ENCODE measurements around the gene CD4.

CD4 gene

GRCh38 chr12:6817098-6817497 lies 27.8 kb downstream of the CD4 start:
- no peak for DNase-seq (ENCODE audit: low read depth)

GRCh38 chr12:6817662-6818157 lies 28.4 kb downstream of the CD4 start:
- no peak for DNase-seq (ENCODE audit: low read depth)

DNA sequence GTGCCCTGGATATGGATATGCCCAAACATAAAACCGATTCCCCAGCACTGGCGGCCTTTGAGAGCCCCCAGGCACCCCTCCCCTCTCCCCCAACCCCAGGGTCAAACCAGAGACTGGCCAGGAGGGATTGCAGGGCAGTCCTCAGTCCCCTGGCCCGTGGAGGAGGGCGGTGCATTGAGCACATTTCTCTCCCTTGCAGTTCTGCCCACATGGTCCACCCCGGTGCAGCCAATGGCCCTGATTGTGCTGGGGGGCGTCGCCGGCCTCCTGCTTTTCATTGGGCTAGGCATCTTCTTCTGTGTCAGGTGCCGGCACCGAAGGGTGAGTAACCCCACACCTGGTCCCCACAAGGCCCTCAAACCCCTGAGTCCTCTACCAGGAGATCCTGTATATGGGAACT lies 28.9 kb downstream of the CD4 start:
- no peak for DNase-seq (ENCODE audit: low read depth)

GRCh38 chr12:6818645-6819044 lies 29.3 kb downstream of the CD4 start:
- DNase-seq (ENCODE audit: low read depth): no peak

GRCh38 chr12:6819106-6820030 lies 30.0 kb downstream of the CD4 start:
- no peak for DNase-seq (ENCODE audit: low read depth)

GRCh38 chr12:6820166-6820565 lies 30.8 kb downstream of the CD4 start:
- DNase-seq (ENCODE audit: low read depth): no peak

DNA sequence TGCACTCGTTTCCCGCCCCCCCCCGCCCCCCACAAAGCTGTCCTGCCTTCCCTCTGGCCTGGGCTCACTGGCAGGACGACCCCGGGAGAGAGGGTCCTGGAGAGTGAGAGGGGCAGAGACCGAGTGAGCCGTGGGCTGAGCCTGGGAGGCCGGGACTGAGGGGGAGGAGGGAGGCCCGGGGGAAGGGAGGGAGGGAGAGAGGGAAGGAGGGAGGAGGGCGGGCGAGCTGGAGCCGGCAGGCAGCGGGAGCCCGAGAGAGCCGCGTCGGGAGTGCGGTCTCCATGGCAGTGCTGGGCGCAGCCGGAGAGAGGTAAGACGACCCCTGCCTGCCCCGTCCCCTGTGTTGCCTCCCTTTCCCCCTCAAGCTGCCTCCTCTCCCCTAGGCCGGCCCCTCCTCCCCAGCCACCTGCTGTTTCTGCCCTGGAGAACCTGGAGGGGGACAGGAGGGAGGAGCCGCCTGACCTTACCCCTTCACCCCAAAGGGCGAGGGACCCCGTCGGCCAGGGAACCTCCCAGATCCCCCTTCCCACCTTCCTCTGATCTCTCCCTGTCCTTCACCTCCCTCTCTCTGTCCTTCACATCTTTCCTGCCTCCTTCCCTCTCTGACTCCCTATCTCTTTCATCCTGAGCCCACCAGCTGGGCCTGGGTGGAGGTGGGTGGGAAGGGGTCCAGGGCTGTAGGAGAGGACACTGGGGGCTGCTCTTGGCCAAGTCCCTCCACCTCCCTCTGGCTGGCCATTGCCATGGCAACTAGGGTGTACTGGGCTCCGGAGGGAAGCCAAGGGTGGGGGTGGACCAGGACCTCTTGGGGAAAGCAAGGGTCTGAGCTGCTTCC lies 32.5 kb downstream of the CD4 start, which contains the start of gene GPR162:
Gene GPR162, plus strand, starts transcription at position 231 of the 835 bp plus-strand sequence. CDS start 2,078 bp downstream, outside the sequence.
- no peak for DNase-seq (ENCODE audit: low read depth)

DNA sequence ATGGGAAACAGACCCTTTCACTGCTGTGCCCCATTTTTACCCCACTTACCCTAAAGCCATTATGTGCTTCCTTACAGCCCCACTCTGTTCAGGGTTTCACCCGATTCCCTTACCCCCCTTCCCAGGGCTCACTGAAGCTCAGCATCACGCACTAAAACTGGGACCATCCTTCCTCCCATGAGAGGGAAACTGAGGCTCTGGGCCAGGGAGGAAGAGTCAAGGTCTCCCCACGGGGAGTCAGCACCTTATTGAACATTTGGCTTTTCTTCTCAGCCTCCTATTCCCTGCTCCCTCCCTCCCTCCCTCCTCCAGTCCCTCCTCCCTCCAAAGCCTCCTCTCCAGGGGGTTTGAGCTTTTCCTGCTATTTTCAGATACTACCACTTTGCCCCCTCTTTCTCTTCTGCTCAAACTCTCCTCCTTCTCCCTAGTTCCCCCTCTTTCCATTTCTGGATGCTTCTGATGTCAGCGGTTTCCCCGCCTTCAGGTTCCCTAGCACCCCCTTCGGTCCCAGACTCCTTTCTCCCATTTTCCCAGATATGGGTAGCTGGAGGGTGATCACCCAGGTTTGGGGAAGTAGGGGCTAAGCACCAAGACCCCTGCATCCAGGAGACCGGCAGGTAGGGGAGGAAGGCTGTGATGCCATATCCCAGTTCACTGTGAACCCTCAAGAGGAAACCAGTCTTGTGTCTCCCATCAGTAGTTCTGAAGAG lies 33.3 kb downstream of the CD4 start:
- DNase-seq (ENCODE audit: low read depth): no peak

DNA sequence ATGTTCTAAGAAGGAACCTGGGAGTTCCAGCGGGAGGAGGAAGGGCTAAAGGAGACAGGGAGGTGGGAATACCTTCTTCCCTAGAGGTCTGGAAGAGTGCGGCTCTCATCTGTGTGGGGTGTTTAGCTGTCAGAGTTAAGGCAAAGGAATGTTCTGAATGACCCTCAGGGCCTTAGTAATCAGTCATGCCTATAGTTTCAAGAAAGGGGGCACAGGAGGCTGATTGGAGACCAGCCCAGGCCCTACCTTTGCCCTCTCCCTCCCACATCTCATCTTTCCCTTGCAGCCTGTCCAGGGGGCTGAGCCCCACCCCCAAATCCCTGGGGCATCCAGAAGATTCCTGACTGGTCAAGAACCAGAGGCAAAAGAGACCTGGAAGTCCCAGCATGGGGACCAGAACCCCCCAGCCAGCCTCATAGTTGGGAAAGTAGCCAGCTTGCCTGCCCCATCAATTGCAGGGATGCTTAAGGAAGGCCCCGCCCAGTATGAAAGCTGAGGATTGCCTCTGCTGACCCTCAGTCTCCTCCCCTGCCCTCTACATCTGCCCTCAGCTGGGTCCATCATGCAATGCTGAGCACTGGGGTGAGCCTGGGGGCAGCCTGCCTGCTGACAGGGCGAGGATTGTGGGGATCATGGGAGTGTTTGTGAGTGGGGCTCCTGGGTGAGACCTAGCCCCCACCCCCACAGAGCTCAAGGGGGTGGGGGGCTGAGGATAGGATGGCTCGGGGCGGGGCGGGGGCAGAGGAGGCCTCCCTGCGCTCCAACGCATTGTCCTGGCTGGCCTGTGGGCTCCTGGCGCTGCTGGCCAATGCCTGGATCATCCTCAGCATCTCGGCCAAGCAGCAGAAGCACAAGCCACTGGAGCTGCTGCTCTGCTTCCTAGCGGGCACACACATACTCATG lies 34.1 kb downstream of the CD4 start:
- DNase-seq (ENCODE audit: low read depth): no peak

GRCh38 chr12:6824085-6824775 lies 34.9 kb downstream of the CD4 start:
- no peak for DNase-seq (ENCODE audit: low read depth)

- DNase-seq (ENCODE audit: low read depth): no peak
Observed at GRCh38 chr12:6824901-6825381, 35.6 kb downstream of the CD4 start.

GRCh38 chr12:6825398-6826124 lies 36.2 kb downstream of the CD4 start:
- DNase-seq (ENCODE audit: low read depth): peak; percentile 69

DNA sequence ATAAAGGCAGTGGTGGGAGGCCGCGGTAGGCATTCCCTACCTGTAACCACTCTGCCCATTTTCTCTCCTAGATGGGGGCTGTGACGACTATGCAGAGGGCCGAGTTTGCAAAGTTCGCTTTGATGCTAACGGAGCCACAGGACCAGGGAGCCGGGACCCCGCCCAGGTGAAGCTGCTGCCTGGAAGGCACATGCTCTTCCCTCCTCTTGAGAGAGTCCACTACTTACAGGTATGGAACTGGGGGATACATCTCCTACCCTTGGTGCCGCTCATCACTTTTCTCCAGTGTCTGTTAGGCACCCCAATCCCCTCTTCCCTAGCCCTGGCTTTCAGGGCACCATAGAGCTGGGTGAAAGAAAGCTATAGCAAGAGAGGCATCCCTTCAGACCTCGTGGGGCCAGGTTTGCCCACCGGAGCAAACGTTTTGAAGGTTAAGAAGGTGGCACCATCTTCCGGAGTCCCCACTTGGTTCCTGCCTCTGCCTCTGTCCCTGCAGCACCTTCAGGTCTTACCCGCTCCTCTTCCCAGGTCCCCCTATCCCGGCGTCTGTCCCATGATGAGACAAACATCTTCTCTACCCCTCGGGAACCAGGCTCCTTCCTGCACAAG lies 36.9 kb downstream of the CD4 start:
- no peak for DNase-seq (ENCODE audit: low read depth)

- DNase-seq (ENCODE audit: low read depth): no peak
Observed at GRCh38 chr12:6826734-6827436, 37.6 kb downstream of the CD4 start.

DNA sequence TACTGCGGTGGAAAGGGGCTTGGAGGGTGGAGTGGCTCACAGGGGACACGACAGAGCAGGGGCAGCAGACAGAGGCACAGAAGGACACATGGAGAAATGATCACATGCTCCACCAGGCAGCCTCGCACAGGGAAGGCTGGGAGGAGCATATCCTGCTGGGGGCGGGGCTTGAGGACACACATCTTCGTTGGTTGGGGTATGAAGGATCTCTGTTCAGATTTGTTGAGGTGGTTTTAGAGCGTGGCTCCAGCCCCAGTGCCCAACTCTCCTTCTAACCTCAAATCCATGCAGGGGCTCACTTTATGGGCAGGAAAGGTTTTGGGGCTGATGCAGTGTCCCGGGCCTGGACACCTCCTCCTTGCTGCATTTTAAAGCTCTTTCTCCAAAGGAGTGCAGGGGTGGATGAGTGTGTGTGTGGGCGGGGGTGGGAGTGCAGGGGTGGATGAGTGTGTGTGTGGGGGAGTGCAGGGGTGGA lies 38.1 kb downstream of the CD4 start:
- DNase-seq (ENCODE audit: low read depth): no peak

- DNase-seq (ENCODE audit: low read depth): no peak
Observed at GRCh38 chr12:6827982-6828780, 38.9 kb downstream of the CD4 start, which contains the start of gene P3H3. Gene P3H3 (plus strand): TSS chr12:6828407. CDS start chr12:6828441, 34 bp downstream.

Data from activated T-helper 9 cell treated with anti-CD3 and anti-CD28 coated beads, Interleukin-2, amount 50 U/mL, for 16 hours (primary cell).